ENCODE data around the gene YIPF4. TPM values are rescaled to one million over a fixed set of nuclear protein-coding genes. Genes with fewer than 3 reads are reported as not detected.

YIPF4 gene
- total RNA-seq, 2 donors from 2014 or later: 24.9 to 25.8 TPM

DNA sequence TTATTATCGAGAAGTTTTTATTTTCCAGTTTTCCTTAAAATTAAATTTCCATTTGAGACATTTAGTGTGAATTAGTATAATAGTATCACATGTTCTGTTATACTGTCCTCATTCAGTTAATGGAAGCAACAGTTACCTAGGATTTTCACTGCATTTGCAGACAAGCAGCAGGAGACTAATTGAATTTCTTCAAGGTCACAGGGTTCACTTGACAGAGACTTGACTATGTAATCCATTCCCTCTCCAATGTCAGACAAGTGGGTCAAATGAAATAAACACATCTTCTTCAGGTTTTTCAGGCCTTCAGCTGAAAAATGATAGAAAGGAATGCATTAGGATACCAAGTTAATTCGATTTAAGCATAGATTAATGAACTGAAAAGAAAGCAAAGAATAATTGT, 39.7 kb upstream of the YIPF4 start:
- no peak overlapping the region for H3K4me3 ChIP-seq (ENCODE audit: low read length)
- no peak for DNase-seq
- no peak overlapping the region for H3K4me3 Mint-ChIP-seq
- H3K27ac Mint-ChIP-seq: no peak overlapping the region
- H3K27me3 Mint-ChIP-seq (ENCODE audit: insufficient read depth): no peaks in the 10 kb centered on the region
- H3K9me3 ChIP-seq (ENCODE audit: control insufficient read depth, low read length): no peaks in the 10 kb centered on the region
- peak overlapping the region; percentile 62 for H3K27ac ChIP-seq (ENCODE audit: low read depth, low read length)
- peaks cover 3% of the 10 kb centered on the region for H3K36me3 ChIP-seq (ENCODE audit: control insufficient read depth, insufficient read depth, low read length)
- H3K4me1 ChIP-seq (ENCODE audit: control insufficient read depth, insufficient read depth, low read length): peaks cover 3% of the 10 kb centered on the region
- H3K9me3 Mint-ChIP-seq: no peaks in the 10 kb centered on the region
- H3K27me3 ChIP-seq (ENCODE audit: control insufficient read depth, insufficient read depth, low read length, poor library complexity, severe bottlenecking): no peaks in the 10 kb centered on the region
- WGBS, 2 experiments (ENCODE audit: insufficient coverage in 1 of 2, insufficient read length in 1 of 2): 76 to 100% methylated on average over 1 of the region's 2 CpGs
- no peak overlapping the region for H3K9ac ChIP-seq (ENCODE audit: extremely low read depth, low read length, poor library complexity, severe bottlenecking)
- peaks cover 11% of the 10 kb centered on the region for H3K4me1 Mint-ChIP-seq
- H3K36me3 Mint-ChIP-seq (ENCODE audit: low read depth): no peaks in the 10 kb centered on the region
- TF ChIP-seq CTCF (conservative IDR thresholded peaks at IDR 0.05): no peak

- Histone ChIP-seq H3K4me3 (ENCODE audit: low read length) (no peak overlapping the region), H3K36me3 (ENCODE audit: control insufficient read depth, insufficient read depth, low read length) (no peaks in the 10 kb centered on the region), H3K27ac (ENCODE audit: low read depth, low read length) (no peak overlapping the region), H3K9ac (ENCODE audit: extremely low read depth, low read length, poor library complexity, severe bottlenecking) (no peak overlapping the region), H3K4me1 (ENCODE audit: control insufficient read depth, insufficient read depth, low read length) (no peaks in the 10 kb centered on the region), H3K27me3 (ENCODE audit: control insufficient read depth, insufficient read depth, low read length, poor library complexity, severe bottlenecking) (no peaks in the 10 kb centered on the region), H3K9me3 (ENCODE audit: control insufficient read depth, low read length) (no peaks in the 10 kb centered on the region)
- H3K4me3 Mint-ChIP-seq: no peak overlapping the region
- no peak overlapping the region for H3K27ac Mint-ChIP-seq
- no peaks in the 10 kb centered on the region for H3K27me3 Mint-ChIP-seq (ENCODE audit: insufficient read depth)
- DNase-seq: no peak
- H3K36me3 Mint-ChIP-seq (ENCODE audit: low read depth): no peaks in the 10 kb centered on the region
- no peaks in the 10 kb centered on the region for H3K9me3 Mint-ChIP-seq
- peaks cover 11% of the 10 kb centered on the region for H3K4me1 Mint-ChIP-seq
- TF ChIP-seq CTCF (conservative IDR thresholded peaks at IDR 0.05): no peak
- WGBS, 2 experiments (ENCODE audit: insufficient coverage in 1 of 2, insufficient read length in 1 of 2): 99% methylated on average over 3 of the region's 3 CpGs; no CpG with 5 or more reads in 1 of the 2 experiments
Observed at GRCh38 chr2:32242331-32242730, 35.4 kb upstream of the YIPF4 start.

GRCh38 chr2:32246911-32247310, 30.8 kb upstream of the YIPF4 start:
- Histone ChIP-seq H3K27ac (ENCODE audit: low read depth, low read length) (no peak overlapping the region), H3K36me3 (ENCODE audit: control insufficient read depth, insufficient read depth, low read length) (no peaks in the 10 kb centered on the region), H3K4me1 (ENCODE audit: control insufficient read depth, insufficient read depth, low read length) (no peaks in the 10 kb centered on the region), H3K4me3 (ENCODE audit: low read length) (no peak overlapping the region), H3K9ac (ENCODE audit: extremely low read depth, low read length, poor library complexity, severe bottlenecking) (no peak overlapping the region), H3K27me3 (ENCODE audit: control insufficient read depth, insufficient read depth, low read length, poor library complexity, severe bottlenecking) (no peaks in the 10 kb centered on the region), H3K9me3 (ENCODE audit: control insufficient read depth, low read length) (no peaks in the 10 kb centered on the region)
- Mint-ChIP-seq H3K36me3 (ENCODE audit: low read depth) (no peaks in the 10 kb centered on the region), H3K27ac (no peak overlapping the region), H3K9me3 (no peaks in the 10 kb centered on the region), H3K4me3 (no peak overlapping the region), H3K4me1 (no peaks in the 10 kb centered on the region), H3K27me3 (ENCODE audit: insufficient read depth) (peaks cover 5% of the 10 kb centered on the region)
- WGBS, 2 experiments (ENCODE audit: insufficient coverage in 1 of 2, insufficient read length in 1 of 2): 81 to 89% methylated on average over 3 of the region's 4 CpGs
- no peak for TF ChIP-seq CTCF (conservative IDR thresholded peaks at IDR 0.05)
- DNase-seq: no peak
